GOT3 (cell line): ENCODE results near the gene MMP14.
"Not testable (repeated sequence)": the region's sequence is repeated elsewhere in the genome, so short reads cannot be mapped to it uniquely, and the experiment has no call there.

Experiments
- DNase-seq: peaks from one replicate; lab custom pipeline; 2025; ENCODE audit warnings: mixed read lengths; lab: John Stamatoyannopoulos, UW

The MMP14 gene

DNA sequence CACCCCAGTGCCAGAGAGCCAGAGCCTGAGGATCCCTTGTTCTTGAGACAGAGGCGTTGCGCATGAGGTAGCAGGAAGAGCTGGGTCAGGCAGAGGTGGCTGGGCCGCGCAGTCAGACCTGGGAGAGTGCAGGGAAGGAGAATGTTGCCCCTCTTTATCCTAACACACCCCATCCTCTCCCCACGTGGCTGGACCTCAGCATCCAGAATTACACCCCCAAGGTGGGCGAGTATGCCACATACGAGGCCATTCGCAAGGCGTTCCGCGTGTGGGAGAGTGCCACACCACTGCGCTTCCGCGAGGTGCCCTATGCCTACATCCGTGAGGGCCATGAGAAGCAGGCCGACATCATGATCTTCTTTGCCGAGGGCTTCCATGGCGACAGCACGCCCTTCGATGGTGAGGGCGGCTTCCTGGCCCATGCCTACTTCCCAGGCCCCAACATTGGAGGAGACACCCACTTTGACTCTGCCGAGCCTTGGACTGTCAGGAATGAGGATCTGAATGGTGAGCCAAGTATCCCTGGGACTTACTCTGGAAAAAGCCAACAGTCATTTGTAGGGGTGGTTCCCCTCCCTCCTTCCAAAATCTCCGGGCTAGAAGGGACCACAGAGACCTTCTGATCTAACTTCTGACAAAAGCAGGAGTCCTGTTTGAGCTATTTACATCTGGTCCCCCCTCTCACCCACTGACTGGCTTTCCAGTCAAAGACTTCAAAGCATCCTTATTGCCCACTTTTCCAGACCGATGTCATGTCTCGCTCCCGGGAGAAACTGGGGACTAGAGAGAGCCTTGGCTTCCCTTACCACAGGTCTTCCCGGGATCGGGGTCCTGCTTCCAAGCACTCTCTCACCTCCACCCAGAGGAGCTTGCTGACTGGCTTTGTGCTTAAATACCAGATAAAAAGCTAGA is 6.1 kb downstream of the MMP14 start:
- DNase-seq, result no peak

DNA sequence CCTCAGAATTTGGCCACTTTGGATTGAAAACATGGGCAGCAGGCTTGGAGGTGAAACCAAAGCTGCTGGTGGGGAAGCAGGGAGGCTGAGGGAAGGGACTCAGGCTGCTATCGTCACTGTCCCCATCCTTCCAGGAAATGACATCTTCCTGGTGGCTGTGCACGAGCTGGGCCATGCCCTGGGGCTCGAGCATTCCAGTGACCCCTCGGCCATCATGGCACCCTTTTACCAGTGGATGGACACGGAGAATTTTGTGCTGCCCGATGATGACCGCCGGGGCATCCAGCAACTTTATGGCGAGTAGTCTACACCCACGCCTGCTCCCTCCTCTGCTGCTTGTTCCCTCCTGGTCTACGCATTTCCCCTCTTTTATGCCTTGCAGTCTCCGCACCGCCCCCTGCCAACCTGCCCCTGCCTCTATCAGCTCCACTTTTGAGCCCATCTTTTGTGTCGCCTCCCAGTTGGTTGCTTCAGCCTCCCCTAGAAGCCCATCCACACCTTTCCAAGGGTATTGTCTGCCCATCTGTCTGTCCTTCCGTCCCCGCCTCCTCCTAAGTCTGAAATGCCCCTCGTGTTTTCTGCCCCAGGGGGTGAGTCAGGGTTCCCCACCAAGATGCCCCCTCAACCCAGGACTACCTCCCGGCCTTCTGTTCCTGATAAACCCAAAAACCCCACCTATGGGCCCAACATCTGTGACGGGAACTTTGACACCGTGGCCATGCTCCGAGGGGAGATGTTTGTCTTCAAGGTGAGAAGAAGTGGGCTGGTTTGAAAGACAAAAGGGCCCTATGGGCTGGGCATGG is 6.9 kb downstream of the MMP14 start:
- DNase-seq, result no peak

DNA sequence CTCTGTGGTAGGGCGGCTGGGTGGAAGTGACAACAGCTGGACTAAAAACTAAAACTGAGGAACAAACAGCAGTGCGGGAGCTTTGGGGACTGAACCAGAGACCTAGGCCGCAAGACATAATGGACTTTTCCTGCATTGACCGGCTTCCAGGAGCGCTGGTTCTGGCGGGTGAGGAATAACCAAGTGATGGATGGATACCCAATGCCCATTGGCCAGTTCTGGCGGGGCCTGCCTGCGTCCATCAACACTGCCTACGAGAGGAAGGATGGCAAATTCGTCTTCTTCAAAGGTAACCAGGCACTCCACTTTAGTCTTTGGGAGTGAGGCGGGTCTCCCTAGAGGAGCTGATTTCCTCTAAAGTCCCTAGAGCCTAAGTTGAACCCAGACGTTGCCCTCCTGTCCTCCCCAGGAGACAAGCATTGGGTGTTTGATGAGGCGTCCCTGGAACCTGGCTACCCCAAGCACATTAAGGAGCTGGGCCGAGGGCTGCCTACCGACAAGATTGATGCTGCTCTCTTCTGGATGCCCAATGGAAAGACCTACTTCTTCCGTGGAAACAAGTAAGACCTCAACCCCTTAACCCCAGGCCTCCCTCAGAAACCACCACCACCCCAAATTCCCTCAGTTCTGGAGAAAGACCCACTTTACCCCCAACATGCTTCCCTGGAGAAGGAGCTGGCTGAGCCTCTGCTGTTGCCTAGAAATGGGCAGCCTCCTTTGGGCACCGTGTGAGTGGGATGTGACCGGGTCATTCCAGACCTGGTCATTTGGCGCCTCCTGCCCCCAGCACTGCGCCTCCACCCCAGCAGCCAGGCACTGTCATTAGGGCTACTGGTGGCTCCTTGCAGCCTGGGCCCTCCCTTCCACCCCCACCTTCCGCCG is 8.1 kb downstream of the MMP14 start:
- no peak for DNase-seq

DNA sequence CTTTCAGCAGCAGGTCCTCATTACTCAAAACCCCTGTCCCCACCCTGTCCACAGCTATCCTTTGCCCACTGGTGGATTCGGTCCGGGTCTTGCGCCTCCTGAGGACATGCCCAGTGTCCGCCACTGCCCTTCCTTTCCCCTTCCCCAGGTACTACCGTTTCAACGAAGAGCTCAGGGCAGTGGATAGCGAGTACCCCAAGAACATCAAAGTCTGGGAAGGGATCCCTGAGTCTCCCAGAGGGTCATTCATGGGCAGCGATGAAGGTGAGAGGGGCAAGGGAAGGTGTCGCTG is 8.7 kb downstream of the MMP14 start:
- no peak for DNase-seq

DNA sequence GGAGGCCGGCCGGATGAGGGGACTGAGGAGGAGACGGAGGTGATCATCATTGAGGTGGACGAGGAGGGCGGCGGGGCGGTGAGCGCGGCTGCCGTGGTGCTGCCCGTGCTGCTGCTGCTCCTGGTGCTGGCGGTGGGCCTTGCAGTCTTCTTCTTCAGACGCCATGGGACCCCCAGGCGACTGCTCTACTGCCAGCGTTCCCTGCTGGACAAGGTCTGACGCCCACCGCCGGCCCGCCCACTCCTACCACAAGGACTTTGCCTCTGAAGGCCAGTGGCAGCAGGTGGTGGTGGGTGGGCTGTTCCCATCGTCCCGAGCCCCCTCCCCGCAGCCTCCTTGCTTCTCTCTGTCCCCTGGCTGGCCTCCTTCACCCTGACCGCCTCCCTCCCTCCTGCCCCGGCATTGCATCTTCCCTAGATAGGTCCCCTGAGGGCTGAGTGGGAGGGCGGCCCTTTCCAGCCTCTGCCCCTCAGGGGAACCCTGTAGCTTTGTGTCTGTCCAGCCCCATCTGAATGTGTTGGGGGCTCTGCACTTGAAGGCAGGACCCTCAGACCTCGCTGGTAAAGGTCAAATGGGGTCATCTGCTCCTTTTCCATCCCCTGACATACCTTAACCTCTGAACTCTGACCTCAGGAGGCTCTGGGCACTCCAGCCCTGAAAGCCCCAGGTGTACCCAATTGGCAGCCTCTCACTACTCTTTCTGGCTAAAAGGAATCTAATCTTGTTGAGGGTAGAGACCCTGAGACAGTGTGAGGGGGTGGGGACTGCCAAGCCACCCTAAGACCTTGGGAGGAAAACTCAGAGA is 9.6 kb downstream of the MMP14 start:
- DNase-seq, result no peak

DNA sequence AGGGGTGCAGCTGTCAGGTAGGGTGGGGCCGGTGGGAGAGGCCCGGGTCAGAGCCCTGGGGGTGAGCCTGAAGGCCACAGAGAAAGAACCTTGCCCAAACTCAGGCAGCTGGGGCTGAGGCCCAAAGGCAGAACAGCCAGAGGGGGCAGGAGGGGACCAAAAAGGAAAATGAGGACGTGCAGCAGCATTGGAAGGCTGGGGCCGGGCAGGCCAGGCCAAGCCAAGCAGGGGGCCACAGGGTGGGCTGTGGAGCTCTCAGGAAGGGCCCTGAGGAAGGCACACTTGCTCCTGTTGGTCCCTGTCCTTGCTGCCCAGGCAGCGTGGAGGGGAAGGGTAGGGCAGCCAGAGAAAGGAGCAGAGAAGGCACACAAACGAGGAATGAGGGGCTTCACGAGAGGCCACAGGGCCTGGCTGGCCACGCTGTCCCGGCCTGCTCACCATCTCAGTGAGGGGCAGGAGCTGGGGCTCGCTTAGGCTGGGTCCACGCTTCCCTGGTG is 10.5 kb downstream of the MMP14 start:
- no peak for DNase-seq

DNA sequence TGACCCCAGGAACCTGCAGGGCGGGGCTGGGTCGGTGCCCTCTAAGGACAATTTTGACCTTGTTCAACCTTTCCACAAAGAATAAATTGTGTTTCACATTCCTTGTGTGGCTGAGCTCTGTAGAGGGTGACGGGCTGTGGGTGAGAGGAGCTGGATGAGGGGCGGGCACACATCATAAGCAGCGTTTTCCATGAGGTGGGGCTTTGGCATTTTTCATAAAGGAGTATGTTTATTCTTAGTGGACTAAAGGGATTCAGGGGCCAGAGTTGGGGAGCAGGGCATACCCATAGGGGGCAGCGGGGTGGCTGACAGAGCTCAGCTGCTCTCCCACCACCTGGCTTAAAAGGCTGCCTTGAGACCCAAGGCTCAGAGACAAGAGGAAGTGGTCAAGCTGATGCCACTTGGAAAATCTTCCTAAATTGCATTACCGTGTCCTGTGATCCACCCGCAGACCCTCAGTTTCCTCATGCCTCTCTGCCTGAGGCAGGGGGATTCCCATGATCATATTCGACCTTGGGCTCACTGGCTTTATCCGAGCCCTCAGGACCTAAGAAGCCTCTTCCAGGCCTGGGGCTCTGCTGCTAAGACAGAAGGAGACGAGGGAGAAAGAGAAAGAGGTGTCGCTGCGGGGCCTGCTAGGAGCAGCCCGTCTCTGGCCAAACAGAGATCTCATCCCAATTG is 11.4 kb downstream of the MMP14 start:
- DNase-seq, result no peak

DNA sequence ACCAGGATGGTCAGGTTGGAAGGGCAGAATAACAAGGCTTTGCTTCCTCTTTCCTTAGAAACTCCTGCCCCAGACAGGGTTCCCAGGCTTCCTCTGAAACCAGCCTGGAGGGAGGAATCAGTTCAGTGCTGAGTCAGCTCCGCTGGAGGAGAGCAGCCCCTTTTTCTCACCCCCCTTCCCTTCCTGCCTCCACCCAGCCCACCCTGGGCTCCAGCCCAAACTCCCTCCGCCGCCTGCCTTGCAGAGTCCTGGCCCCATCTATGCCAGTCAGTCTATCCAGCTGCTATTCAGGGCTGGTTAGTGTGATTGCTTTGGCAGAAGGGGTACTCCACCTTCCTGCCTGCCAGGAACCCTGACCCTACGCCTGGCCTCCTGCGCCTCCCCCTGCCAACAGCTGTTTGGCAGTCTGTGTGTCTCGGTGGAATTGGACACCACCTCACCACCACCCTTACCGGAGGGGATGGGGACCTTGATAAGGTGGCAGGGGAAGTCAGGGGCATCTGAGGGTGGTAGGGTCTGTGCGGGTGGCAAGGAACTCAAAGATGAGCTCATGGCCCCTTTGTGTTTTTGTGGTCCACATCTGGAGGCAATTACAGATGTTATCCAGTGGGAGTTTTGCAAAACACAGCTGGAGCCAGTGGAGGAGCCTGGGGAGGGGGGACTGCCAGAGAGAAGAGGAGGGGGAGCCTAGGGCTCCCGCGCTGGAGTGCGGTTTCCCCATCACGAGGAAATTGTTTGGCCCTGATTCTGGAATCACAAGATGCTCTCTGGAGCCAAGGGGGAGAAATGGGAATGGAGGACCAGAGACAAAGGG is 12.2 kb downstream of the MMP14 start:
- no peak for DNase-seq

DNA sequence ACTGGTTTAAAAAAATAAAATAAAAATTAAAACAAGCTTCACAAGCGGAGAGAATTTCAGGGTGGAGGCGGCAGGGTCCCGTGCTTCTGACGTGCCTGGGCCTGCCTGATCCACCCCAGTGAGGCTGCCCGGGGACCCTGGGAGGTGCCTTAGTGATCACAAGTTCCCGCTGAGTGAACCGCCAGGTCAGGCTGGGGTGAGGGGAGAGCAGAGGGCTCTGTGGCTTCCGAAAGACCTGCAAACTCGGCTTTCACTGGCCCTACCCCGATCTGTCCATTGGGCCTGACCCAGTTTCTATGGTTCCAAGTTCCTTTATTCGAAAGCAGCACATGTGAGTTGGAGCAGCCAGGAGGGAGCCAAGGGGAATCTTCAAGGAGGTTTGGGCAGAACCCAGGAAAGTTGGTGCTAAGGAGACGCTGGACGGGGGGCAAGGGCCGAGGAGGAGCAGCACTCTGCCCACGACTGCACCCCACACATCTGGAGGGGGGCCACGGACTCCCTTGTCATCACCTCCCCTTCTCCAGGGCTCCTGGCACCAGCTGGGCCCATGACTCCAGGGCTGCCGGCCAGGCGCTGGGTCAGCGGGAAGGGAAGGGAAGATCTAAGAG is 12.9 kb downstream of the MMP14 start:
- DNase-seq, result no peak

DNA sequence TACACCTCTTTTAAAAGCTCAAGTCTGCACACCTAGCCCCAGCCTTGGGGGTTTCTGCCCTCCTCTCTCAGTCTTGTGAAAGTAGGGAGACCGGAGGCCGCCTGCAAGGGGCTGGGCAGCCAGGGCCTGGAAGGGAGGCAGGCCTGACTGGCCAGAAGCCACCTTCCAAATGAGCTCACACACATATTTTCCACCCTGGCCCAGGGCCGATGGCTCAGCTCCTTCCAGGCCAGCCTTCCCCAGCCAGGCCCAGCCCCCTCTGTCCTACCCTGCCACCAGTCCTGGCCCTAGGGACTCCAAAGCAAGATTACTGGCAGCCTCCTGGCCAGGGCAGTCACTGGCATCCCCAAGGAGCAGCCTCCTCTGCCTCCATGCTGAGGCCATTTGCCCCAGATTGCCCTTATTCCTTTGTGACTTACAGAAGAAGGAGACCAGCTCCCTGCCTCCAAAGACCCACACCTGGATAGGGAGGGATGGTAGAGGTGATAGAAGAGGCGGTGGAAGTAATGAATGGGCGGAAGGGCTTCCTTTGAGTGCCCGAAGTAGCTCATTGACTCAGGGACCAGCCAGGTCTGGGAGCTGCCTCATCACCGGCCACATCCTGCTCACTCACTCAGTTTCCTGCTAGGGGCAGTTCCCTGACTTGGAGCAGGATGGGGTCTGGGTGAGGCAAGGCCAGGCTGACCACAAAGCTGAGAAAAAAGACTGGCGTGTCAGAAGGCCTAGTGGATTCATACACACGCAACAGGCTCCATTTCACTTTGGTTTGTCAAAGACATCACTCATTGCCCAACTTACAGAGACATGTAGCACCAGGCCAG is 14.8 kb downstream of the MMP14 start:
- peak; percentile 38 for DNase-seq

DNA sequence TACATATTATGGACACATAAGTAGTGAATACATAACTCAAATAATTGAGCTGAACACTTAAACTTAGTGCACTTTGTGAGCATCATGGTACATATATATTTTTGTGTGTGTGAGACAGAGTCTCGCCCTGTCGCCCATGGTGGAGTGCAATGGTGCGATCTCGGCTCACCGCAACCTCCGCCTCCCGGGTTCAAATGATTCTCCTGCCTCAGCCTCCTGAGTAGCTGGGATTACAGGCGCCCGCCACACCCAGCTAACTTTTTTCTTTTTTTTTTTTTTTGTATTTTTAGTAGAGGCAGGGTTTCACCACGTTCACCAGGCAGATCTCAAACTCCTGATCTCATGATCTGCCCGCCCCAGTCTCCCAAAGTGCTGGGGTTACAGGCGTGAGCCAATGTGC is 15.8 kb downstream of the MMP14 start:
- DNase-seq, result not testable (repeated sequence)

DNA sequence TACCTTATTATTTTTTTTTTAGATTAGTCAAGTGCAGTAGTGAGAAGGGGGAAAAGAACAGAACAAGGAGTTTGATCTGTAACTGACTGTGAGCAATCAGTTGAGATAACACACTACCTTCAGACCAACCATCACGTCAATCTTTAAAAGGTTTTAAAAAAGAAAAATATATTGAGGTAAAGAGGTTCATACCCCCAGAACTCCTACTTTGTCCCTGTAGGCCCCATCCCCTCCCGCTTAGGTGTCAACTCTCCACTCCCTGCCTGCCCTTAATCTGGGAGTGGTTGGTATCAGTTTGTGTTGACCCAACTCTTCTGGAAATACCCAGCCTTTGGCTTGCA is 16.2 kb downstream of the MMP14 start:
- DNase-seq, result no peak

DNA sequence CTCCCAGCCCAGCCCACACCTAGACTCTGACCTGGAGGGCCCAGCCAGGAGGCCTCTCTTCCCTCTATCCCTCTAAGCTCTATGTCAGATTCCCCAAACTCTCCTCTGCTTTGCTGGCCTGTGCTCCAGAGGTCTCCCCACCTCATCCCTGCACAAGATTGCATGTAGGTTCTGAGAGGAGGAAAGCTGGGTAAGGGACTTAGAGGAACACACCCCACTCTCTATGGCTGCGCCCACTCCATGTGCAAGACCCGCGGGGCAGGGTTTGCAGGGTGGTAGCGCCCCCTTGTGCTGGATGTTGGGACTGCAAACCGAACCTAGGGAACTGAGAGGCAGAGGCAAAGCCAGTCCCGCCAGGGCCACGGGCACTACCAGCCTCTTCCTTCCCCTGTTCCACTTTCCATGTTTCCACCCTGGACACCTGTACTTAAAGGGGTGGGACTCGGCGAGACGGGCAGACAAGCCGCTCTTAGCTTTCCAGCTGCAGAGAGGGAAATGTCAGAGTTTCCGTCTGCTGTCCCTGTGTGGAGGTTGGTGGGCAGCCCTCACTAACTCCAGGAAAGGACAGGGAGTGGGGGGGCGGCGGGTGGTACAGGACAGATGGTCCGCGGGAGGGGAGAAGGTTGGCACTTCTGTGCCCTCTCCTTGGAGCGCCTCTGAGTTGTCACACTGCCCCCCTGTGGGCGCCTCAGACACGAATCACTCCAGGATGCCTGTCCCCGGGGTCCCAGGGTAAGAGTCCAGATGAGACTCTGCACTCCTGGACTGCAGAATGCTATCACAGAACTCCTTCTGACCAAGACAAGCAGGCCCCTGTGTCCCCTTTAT is 16.8 kb downstream of the MMP14 start:
- DNase-seq, result peak; percentile 39

DNA sequence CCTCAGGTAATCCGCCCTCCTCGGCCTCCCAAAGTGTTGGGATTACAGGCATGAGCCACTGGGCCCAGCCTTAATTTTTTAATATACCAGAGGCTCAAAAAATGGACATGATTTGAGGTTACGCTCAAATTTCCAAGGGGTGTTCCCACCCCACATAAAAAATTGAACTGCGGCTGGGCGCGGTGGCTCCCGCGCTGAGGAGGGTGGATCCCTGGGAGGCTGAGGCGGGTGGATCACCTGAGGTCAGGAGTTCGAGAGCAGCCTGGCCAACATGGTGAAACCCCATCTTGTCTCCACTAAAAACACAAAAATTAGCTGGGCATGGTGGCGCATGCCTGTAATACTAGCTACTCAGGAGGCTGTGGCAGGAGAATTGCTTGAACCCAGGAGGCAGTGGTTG is 17.9 kb downstream of the MMP14 start:
- not testable (repeated sequence) for DNase-seq

DNA sequence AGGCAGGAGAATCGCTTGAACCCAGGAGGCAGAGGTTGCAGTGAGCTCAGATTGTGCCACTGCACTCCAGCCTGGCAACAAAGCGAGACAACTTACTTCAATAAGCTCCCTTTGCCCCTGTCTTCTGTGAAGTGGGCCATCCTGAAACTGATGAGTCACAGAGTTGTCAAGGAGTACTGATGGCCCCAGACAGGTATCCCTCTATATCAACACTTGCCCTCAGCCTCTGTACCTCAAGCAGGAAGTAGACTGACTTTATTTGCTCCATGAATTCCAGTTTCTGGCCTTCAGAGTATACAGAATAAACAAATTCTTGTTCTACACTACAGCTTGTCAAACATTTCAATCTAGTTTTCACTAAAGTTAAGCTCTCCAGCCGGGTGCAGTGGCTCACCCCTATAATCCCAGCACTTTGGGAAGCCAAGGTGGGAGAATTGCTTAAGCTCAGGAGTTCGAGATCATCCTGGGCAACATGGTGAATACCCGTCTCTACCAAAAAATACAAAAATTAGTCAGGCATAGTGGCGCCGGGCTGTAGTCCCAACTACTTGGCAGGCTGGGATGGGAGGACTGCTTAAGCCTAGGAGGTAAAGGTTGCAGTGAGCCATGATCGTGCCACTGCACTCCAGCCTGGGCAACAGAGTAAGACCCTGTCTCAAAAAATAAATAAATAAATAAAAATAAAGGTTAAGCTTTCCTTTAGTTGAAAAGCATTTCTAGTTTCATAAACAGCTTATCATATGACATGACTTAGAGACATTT is 18.8 kb downstream of the MMP14 start:
- no peak for DNase-seq

DNA sequence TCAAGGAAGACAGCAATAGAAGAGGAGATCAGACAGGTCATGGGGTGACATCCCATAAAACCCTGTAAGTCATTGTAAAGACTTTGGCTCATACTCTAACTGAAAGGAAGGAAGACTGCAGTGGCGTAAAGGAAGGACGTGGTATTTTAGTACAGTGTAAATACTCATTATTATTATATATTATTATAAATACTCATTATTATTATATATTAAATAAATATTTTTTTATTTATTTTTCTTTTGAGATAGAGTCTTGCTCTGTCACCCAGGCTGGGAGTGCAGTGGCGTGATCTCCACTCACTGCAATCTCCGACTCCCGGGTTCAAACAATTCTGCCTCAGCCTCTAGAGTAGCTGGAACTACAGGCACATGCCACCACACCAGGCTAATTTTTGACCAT is 20.0 kb downstream of the MMP14 start:
- no peak for DNase-seq

DNA sequence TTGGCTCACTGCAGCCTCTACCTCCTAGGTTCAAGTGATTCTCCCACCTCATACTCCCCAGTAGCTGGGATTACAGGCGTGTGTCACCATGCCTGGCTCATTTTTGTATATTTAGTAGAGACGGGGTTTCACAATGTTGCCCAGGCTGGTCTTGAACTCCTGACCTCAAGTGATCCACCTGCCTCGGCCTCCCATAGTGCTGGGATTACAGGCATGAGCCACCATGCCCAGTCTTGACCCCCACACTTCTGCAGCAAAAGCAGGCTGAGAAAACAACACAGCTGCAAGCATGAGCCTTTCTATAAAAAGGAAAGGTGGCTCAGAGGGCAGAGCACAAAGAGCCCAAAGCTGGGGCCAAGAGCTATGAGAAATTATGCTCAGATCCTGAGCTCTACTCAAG is 24.0 kb downstream of the MMP14 start:
- not testable (repeated sequence) for DNase-seq
